GM19043 (cell line): Measurements from ENCODE around the gene RHOF.

Experiments used
- ATAC-seq: cut with Tn5 transposase; IDR thresholded peaks from one replicate; pipeline ENCODE4 v1.9.1; 2021; ENCODE audit warnings: low read depth; ENCODE audit not compliant: unreplicated experiment

The RHOF gene

GRCh38 chr12:121806009-121806545 is 12.6 kb upstream of the RHOF start:
- ATAC-seq, result no peak

- no peak for ATAC-seq
Observed at GRCh38 chr12:121805171-121806008, 11.9 kb upstream of the RHOF start.

- no peak for ATAC-seq
Observed at GRCh38 chr12:121804417-121805111, 11.1 kb upstream of the RHOF start.

GRCh38 chr12:121803861-121804416 is 10.5 kb upstream of the RHOF start, which contains the start of gene SETD1B:
Gene SETD1B (plus strand): TSS chr12:121804009. CDS start chr12:121804738, 729 bp downstream.
- no peak for ATAC-seq

GRCh38 chr12:121802843-121803698 is 9.6 kb upstream of the RHOF start:
- peak; percentile 45 for ATAC-seq

- no peak for ATAC-seq
Observed at GRCh38 chr12:121802485-121802842, 9.0 kb upstream of the RHOF start.

- no peak for ATAC-seq
Observed at GRCh38 chr12:121801595-121802484, 8.4 kb upstream of the RHOF start.

- ATAC-seq, result no peak
Observed at GRCh38 chr12:121800694-121801594, 7.5 kb upstream of the RHOF start.

GRCh38 chr12:121799842-121800693 is 6.6 kb upstream of the RHOF start:
- no peak for ATAC-seq

GRCh38 chr12:121799156-121799841 is 5.8 kb upstream of the RHOF start:
- ATAC-seq, result no peak

- ATAC-seq, result no peak
Observed at GRCh38 chr12:121798787-121799155, 5.3 kb upstream of the RHOF start.

- ATAC-seq, result no peak
Observed at GRCh38 chr12:121797937-121798786, 4.7 kb upstream of the RHOF start.

- ATAC-seq, result no peak
Observed at GRCh38 chr12:121796855-121797751, 3.6 kb upstream of the RHOF start.

GRCh38 chr12:121795034-121795968 is 1.8 kb upstream of the RHOF start:
- no peak for ATAC-seq
